ENCODE results near the gene BMF. TPM values are rescaled to one million over a fixed set of nuclear protein-coding genes. Genes with fewer than 3 reads are reported as not detected.

Gene BMF
- total and polyA plus RNA-seq, 4 donors = 0.63 to 10.2 (median 4.0) TPM

- DNase-seq (ENCODE audit: low spot score) = peak; percentile 73
- no peak overlapping the region for H3K9ac ChIP-seq (ENCODE audit: low read depth in 1 of 2, low read length in 2 of 2)
- H3K27me3 ChIP-seq (ENCODE audit: control insufficient read depth in 4 of 4, insufficient read depth in 4 of 4, low read length in 3 of 4) = no peaks in the 10 kb centered on the region
- no peaks in the 10 kb centered on the region for H3K9me3 ChIP-seq (ENCODE audit: control insufficient read depth in 4 of 4, low read length in 3 of 4)
- no peak overlapping the region for H3K4me3 ChIP-seq (ENCODE audit: low read depth in 1 of 3, low read length in 3 of 3)
- WGBS = 49% methylated on average over 9 of the region's 9 CpGs
- TF ChIP-seq TAF1 (conservative IDR thresholded peaks at IDR 0.05) (no peak), JUND (IDR thresholded peaks at IDR 0.05) (peak; percentile 64 to 76), ATF3 (IDR thresholded peaks at IDR 0.05) (peak; percentile 53), HNF4G (IDR thresholded peaks at IDR 0.05) (peak; percentile 67), RXRA (IDR thresholded peaks at IDR 0.05) (peak; percentile 98 to 99), GABPA (IDR thresholded peaks at IDR 0.05 in 1 of 2, conservative IDR thresholded peaks at IDR 0.05 in 1 of 2) (peak in 1 of 2 donors; percentile 53), FOXA1 (IDR thresholded peaks at IDR 0.05) (no peak), NR2F2 (IDR thresholded peaks at IDR 0.05) (peak; percentile 98), EGR1 (IDR thresholded peaks at IDR 0.05; ENCODE audit: low read depth in 2 of 2) (peak; percentile 52 to 86), HNF4A (conservative IDR thresholded peaks at IDR 0.05) (peak; percentile 97), SP1 (IDR thresholded peaks at IDR 0.05) (peak; percentile 97), RAD21 (IDR thresholded peaks at IDR 0.05) (peak; percentile 46 to 66), FOXA2 (IDR thresholded peaks at IDR 0.05) (peak; percentile 49), YY1 (IDR thresholded peaks at IDR 0.05) (peak; percentile 58), ZBTB33 (IDR thresholded peaks at IDR 0.05) (peak; percentile 72), CTCF (IDR thresholded peaks at IDR 0.05; ENCODE audit: low read depth, low read length, missing input control) (no peak)
- TF ChIP-seq, protein P1, sequence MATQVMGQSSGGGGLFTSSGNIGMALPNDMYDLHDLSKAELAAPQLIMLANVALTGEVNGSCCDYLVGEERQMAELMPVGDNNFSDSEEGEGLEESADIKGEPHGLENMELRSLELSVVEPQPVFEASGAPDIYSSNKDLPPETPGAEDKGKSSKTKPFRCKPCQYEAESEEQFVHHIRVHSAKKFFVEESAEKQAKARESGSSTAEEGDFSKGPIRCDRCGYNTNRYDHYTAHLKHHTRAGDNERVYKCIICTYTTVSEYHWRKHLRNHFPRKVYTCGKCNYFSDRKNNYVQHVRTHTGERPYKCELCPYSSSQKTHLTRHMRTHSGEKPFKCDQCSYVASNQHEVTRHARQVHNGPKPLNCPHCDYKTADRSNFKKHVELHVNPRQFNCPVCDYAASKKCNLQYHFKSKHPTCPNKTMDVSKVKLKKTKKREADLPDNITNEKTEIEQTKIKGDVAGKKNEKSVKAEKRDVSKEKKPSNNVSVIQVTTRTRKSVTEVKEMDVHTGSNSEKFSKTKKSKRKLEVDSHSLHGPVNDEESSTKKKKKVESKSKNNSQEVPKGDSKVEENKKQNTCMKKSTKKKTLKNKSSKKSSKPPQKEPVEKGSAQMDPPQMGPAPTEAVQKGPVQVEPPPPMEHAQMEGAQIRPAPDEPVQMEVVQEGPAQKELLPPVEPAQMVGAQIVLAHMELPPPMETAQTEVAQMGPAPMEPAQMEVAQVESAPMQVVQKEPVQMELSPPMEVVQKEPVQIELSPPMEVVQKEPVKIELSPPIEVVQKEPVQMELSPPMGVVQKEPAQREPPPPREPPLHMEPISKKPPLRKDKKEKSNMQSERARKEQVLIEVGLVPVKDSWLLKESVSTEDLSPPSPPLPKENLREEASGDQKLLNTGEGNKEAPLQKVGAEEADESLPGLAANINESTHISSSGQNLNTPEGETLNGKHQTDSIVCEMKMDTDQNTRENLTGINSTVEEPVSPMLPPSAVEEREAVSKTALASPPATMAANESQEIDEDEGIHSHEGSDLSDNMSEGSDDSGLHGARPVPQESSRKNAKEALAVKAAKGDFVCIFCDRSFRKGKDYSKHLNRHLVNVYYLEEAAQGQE (IDR thresholded peaks at IDR 0.05) = peak; percentile 61
- TF ChIP-seq, protein P2, sequence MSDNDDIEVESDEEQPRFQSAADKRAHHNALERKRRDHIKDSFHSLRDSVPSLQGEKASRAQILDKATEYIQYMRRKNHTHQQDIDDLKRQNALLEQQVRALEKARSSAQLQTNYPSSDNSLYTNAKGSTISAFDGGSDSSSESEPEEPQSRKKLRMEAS (IDR thresholded peaks at IDR 0.05) = peak; percentile 77
- H3K4me1 ChIP-seq (ENCODE audit: control insufficient read depth in 4 of 4, insufficient read depth in 4 of 4, low read length in 3 of 4) = peaks cover 19 to 51% (median 42%) of the 10 kb centered on the region in 4 donors
- no peaks in the 10 kb centered on the region for H3K36me3 ChIP-seq (ENCODE audit: control insufficient read depth in 4 of 4, insufficient read depth in 3 of 4, low read depth in 1 of 4, low read length in 3 of 4)
- H3K27ac ChIP-seq (ENCODE audit: low read depth in 1 of 2, low read length in 2 of 2) = peak overlapping the region; percentile 58 to 70
Observed at GRCh38 chr15:40087991-40088928, 20.4 kb downstream of the BMF start.
